Measurements from ENCODE around the gene MYOM1.

MYOM1 gene

DNA sequence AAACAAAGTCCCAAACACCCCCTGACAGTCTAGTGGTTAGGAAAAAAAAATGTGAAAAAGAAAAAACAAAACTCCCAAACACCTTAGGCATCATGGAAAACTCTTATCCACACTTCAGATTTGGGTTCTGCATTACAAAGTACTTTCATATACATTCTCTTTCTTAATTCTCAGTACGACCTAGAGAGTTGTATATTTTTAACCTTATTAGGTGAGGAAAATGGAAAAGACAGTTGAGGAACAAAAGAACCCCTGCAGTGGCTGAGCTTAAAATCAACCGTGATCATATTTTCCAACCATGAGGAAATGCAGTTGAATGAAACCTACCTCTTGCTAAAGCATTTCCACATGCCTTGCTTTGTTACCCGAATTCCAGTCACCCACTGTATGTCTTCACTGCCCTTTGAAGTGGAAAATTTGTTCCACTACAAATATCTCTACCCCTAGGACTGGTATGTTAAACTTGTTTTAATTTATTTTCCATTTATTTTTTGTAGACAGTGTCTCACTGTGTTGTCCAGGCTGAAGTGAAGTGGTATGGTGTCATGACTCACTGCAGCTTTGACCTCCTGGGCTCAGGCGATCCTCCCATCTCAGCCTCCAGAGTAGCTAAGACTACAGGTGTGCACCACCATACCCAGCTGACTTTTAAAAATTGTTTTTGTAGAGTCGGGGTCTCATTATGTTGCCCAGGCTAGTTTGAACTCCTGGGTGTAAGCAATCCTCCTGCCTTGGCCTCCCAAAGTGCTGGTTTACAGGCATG is 149.9 kb downstream of the MYOM1 start:
- Histone ChIP-seq H3K9me3 (replicated peaks in 1 of 2; ENCODE audit: control insufficient read depth in 2 of 2, insufficient read depth in 1 of 2, low read depth in 1 of 2, low read length in 2 of 2) (peaks cover 0 to 6% of the 10 kb centered on the region in 2 donors), H3K36me3 (replicated peaks in 1 of 2; ENCODE audit: control insufficient read depth in 2 of 2, insufficient read depth in 2 of 2, low read length in 2 of 2) (no peaks in the 10 kb centered on the region), H2AFZ (ENCODE audit: low read length) (no peak overlapping the region), H3K14ac (ENCODE audit: low read length) (no peak overlapping the region), H3K27ac (replicated peaks; ENCODE audit: low read length) (no peak overlapping the region), H4K91ac (ENCODE audit: low read depth, low read length, poor library complexity) (no peak overlapping the region), H3K27me3 (ENCODE audit: control insufficient read depth in 3 of 3, insufficient read depth in 3 of 3, low read depth in 1 of 3, low read length in 3 of 3) (no peaks in the 10 kb centered on the region), H2BK120ac (ENCODE audit: low read depth, low read length) (no peak overlapping the region), H2AK5ac (ENCODE audit: low read depth, low read length) (no peak overlapping the region), H3K4me2 (ENCODE audit: insufficient read depth, low read length, poor library complexity, severe bottlenecking) (no peak overlapping the region), H3K4me3 (ENCODE audit: low read length in 2 of 2) (no peak overlapping the region), H3K9ac (ENCODE audit: low read depth, low read length, poor library complexity) (no peak overlapping the region), H3K4me1 (ENCODE audit: control insufficient read depth in 2 of 2, insufficient read depth in 1 of 2, low read depth in 1 of 2, low read length in 2 of 2) (peaks cover 0 to 2% of the 10 kb centered on the region in 2 donors), H3K4ac (ENCODE audit: low read length) (no peak overlapping the region), H3K79me1 (ENCODE audit: low read depth, low read length) (no peaks in the 10 kb centered on the region), H3K18ac (ENCODE audit: low read length) (no peak overlapping the region), H4K8ac (ENCODE audit: low read depth, low read length) (no peak overlapping the region), H3K23ac (ENCODE audit: low read depth, low read length, poor library complexity) (no peak overlapping the region), H2BK15ac (ENCODE audit: low read length) (no peak overlapping the region), H2BK12ac (ENCODE audit: low read length) (no peak overlapping the region), H2BK5ac (ENCODE audit: low read length) (no peak overlapping the region)
- DNase-seq (ENCODE audit: low spot score) = no peak
- WGBS, 2 donors (ENCODE audit: extremely low coverage in 2 of 2, insufficient read length in 2 of 2, insufficient replicate concordance in 1 of 2) = no CpG with 5 or more reads among the region's 5 CpGs

DNA sequence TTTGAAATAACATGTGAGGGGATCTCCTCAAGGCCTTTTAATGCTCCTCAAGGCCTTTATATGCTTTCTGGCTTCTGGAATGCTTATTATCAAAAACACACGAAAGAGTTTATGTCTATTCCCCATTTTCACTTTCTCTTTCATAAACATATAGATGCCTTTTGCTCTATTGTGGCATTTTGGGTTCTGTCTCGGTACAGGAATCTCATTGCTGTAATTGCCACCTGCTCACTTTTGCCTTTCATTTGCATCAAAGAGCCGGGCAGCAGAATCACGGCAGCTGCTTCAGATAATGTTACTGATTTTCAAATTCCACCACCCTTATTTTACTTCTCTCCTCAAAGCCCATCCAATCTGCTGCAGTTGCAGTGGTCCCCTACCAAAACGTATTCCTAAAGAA is 152.0 kb downstream of the MYOM1 start:
- H3K23ac ChIP-seq (ENCODE audit: low read depth, low read length, poor library complexity) = no peak overlapping the region
- H2BK120ac ChIP-seq (ENCODE audit: low read depth, low read length) = no peak overlapping the region
- no peak overlapping the region for H3K9ac ChIP-seq (ENCODE audit: low read depth, low read length, poor library complexity)
- no peaks in the 10 kb centered on the region for H3K27me3 ChIP-seq (ENCODE audit: control insufficient read depth in 3 of 3, insufficient read depth in 3 of 3, low read depth in 1 of 3, low read length in 3 of 3)
- H3K9me3 ChIP-seq (replicated peaks in 1 of 2; ENCODE audit: control insufficient read depth in 2 of 2, insufficient read depth in 1 of 2, low read depth in 1 of 2, low read length in 2 of 2) = no peaks in the 10 kb centered on the region
- H4K91ac ChIP-seq (ENCODE audit: low read depth, low read length, poor library complexity) = no peak overlapping the region
- H4K8ac ChIP-seq (ENCODE audit: low read depth, low read length) = no peak overlapping the region
- H3K14ac ChIP-seq (ENCODE audit: low read length) = no peak overlapping the region
- peaks cover 0 to 2% of the 10 kb centered on the region in 2 donors for H3K4me1 ChIP-seq (ENCODE audit: control insufficient read depth in 2 of 2, insufficient read depth in 1 of 2, low read depth in 1 of 2, low read length in 2 of 2)
- no peak overlapping the region for H2AK5ac ChIP-seq (ENCODE audit: low read depth, low read length)
- no peaks in the 10 kb centered on the region for H3K79me1 ChIP-seq (ENCODE audit: low read depth, low read length)
- no peak overlapping the region for H3K4me2 ChIP-seq (ENCODE audit: insufficient read depth, low read length, poor library complexity, severe bottlenecking)
- DNase-seq (ENCODE audit: low spot score) = no peak
- no peak overlapping the region for H2AFZ ChIP-seq (ENCODE audit: low read length)
- no peak overlapping the region for H2BK15ac ChIP-seq (ENCODE audit: low read length)
- no peaks in the 10 kb centered on the region for H3K36me3 ChIP-seq (replicated peaks in 1 of 2; ENCODE audit: control insufficient read depth in 2 of 2, insufficient read depth in 2 of 2, low read length in 2 of 2)
- H3K4ac ChIP-seq (ENCODE audit: low read length) = no peak overlapping the region
- H3K4me3 ChIP-seq (ENCODE audit: low read length in 2 of 2) = no peak overlapping the region
- no peak overlapping the region for H2BK12ac ChIP-seq (ENCODE audit: low read length)
- no peak overlapping the region for H2BK5ac ChIP-seq (ENCODE audit: low read length)
- H3K27ac ChIP-seq (replicated peaks; ENCODE audit: low read length) = no peak overlapping the region
- H3K18ac ChIP-seq (ENCODE audit: low read length) = no peak overlapping the region
- no CpG with 5 or more reads among the region's 5 CpGs for WGBS, 2 donors (ENCODE audit: extremely low coverage in 2 of 2, insufficient read length in 2 of 2, insufficient replicate concordance in 1 of 2)

DNA sequence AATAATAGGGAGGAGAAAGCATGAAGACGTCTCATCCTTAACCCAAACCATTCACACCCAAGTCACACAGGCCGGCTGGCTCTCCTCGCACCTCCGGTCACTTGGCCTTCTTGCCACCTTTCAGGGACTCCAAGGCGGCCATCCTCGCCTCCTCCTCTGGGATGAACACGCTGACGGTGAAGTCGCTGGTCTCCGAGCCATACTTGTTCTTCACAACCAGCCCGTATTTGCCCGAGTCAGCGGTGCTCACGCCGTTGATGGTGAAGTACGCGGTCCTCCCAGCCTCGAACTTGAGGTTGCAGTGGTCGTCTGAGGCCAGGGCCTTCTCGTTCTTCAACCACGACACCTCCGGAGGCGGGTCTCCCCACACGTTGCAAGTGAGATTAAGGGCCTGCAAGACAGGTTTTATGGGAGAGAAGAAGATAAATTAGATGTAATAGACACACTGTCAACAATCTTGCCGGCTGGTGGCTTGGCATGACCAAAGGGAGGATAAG is 152.6 kb downstream of the MYOM1 start:
- no peak overlapping the region for H2BK12ac ChIP-seq (ENCODE audit: low read length)
- H2BK5ac ChIP-seq (ENCODE audit: low read length) = no peak overlapping the region
- H3K14ac ChIP-seq (ENCODE audit: low read length) = no peak overlapping the region
- H3K4ac ChIP-seq (ENCODE audit: low read length) = no peak overlapping the region
- no peak overlapping the region for H3K9ac ChIP-seq (ENCODE audit: low read depth, low read length, poor library complexity)
- no peak overlapping the region for H2BK120ac ChIP-seq (ENCODE audit: low read depth, low read length)
- no peak overlapping the region for H2AK5ac ChIP-seq (ENCODE audit: low read depth, low read length)
- no peak overlapping the region for H4K8ac ChIP-seq (ENCODE audit: low read depth, low read length)
- H2AFZ ChIP-seq (ENCODE audit: low read length) = no peak overlapping the region
- no peak overlapping the region for H3K23ac ChIP-seq (ENCODE audit: low read depth, low read length, poor library complexity)
- WGBS, 2 donors (ENCODE audit: extremely low coverage in 2 of 2, insufficient read length in 2 of 2, insufficient replicate concordance in 1 of 2) = no CpG with 5 or more reads among the region's 25 CpGs
- H3K18ac ChIP-seq (ENCODE audit: low read length) = peak overlapping the region; percentile 7
- H3K4me2 ChIP-seq (ENCODE audit: insufficient read depth, low read length, poor library complexity, severe bottlenecking) = no peak overlapping the region
- no peaks in the 10 kb centered on the region for H3K79me1 ChIP-seq (ENCODE audit: low read depth, low read length)
- no peak overlapping the region for H3K4me3 ChIP-seq (ENCODE audit: low read length in 2 of 2)
- H3K9me3 ChIP-seq (replicated peaks in 1 of 2; ENCODE audit: control insufficient read depth in 2 of 2, insufficient read depth in 1 of 2, low read depth in 1 of 2, low read length in 2 of 2) = no peaks in the 10 kb centered on the region
- H4K91ac ChIP-seq (ENCODE audit: low read depth, low read length, poor library complexity) = no peak overlapping the region
- peaks cover 0 to 4% of the 10 kb centered on the region in 2 donors for H3K4me1 ChIP-seq (ENCODE audit: control insufficient read depth in 2 of 2, insufficient read depth in 1 of 2, low read depth in 1 of 2, low read length in 2 of 2)
- no peaks in the 10 kb centered on the region for H3K36me3 ChIP-seq (replicated peaks in 1 of 2; ENCODE audit: control insufficient read depth in 2 of 2, insufficient read depth in 2 of 2, low read length in 2 of 2)
- DNase-seq (ENCODE audit: low spot score) = no peak
- H3K27me3 ChIP-seq (ENCODE audit: control insufficient read depth in 3 of 3, insufficient read depth in 3 of 3, low read depth in 1 of 3, low read length in 3 of 3) = no peaks in the 10 kb centered on the region
- H2BK15ac ChIP-seq (ENCODE audit: low read length) = no peak overlapping the region
- H3K27ac ChIP-seq (replicated peaks; ENCODE audit: low read length) = no peak overlapping the region

DNA sequence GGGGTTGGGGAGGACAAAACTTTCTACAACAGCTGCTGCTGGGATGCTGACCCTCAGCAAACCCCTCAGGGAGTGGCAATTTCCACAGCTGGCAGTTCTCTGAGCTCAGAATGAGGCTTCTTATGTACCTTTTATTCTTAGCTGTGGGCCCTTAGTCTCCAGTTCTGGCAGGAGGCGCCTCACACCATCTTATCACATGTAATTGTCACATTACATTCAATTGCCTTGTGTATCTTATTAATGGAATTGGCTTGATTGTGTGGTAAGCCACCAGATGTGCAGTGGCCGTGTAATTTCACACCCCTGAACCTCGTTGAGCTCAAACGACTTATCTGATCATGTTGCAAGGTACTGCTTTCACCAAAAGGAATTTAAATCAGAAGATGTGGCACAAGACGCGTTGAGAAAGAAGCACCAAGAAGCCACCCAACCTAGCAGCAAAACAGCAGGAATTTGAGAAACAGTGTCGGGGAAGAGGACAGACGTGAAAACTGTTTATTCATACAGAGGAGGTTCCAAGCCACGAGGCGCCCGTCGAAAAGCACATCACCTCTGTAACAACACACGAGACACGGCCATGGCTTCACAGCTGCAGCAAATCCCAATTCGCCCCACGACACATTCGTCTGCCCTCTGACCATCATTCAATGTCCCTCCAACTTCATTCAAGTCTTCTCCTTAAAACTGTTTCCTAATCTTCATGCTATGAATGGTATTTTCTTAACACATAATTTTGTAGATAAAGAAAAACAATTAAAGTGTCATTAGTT is 153.2 kb downstream of the MYOM1 start:
- Histone ChIP-seq H3K9ac (ENCODE audit: low read depth, low read length, poor library complexity) (no peak overlapping the region), H2AK5ac (ENCODE audit: low read depth, low read length) (no peak overlapping the region)
- no CpG with 5 or more reads among the region's 17 CpGs for WGBS, 2 donors (ENCODE audit: extremely low coverage in 2 of 2, insufficient read length in 2 of 2, insufficient replicate concordance in 1 of 2)

More for the DNA sequence above, 153.2 kb downstream of the MYOM1 start:
- Histone ChIP-seq H3K4me1 (ENCODE audit: control insufficient read depth in 2 of 2, insufficient read depth in 1 of 2, low read depth in 1 of 2, low read length in 2 of 2) (peaks cover 0 to 4% of the 10 kb centered on the region in 2 donors), H3K14ac (ENCODE audit: low read length) (no peak overlapping the region), H3K27me3 (ENCODE audit: control insufficient read depth in 3 of 3, insufficient read depth in 3 of 3, low read depth in 1 of 3, low read length in 3 of 3) (no peaks in the 10 kb centered on the region), H3K4ac (ENCODE audit: low read length) (no peak overlapping the region), H3K36me3 (replicated peaks in 1 of 2; ENCODE audit: control insufficient read depth in 2 of 2, insufficient read depth in 2 of 2, low read length in 2 of 2) (no peaks in the 10 kb centered on the region), H3K4me3 (ENCODE audit: low read length in 2 of 2) (no peak overlapping the region), H2BK15ac (ENCODE audit: low read length) (no peak overlapping the region), H3K4me2 (ENCODE audit: insufficient read depth, low read length, poor library complexity, severe bottlenecking) (no peak overlapping the region), H3K27ac (replicated peaks; ENCODE audit: low read length) (no peak overlapping the region), H3K79me1 (ENCODE audit: low read depth, low read length) (no peaks in the 10 kb centered on the region), H2AFZ (ENCODE audit: low read length) (no peak overlapping the region), H4K91ac (ENCODE audit: low read depth, low read length, poor library complexity) (no peak overlapping the region), H2BK12ac (ENCODE audit: low read length) (no peak overlapping the region), H2BK5ac (ENCODE audit: low read length) (no peak overlapping the region), H3K23ac (ENCODE audit: low read depth, low read length, poor library complexity) (no peak overlapping the region), H3K9me3 (replicated peaks in 1 of 2; ENCODE audit: control insufficient read depth in 2 of 2, insufficient read depth in 1 of 2, low read depth in 1 of 2, low read length in 2 of 2) (no peaks in the 10 kb centered on the region), H2BK120ac (ENCODE audit: low read depth, low read length) (no peak overlapping the region), H3K18ac (ENCODE audit: low read length) (no peak overlapping the region), H4K8ac (ENCODE audit: low read depth, low read length) (no peak overlapping the region)
- no peak for DNase-seq (ENCODE audit: low spot score)
